Suprapubic skin (tissue), 4 donors: ENCODE results near the gene RTL10. TPM values are rescaled to one million over a fixed set of nuclear protein-coding genes. Genes with fewer than 3 reads are reported as not detected.
"Not testable (repeated sequence)": the region's sequence is repeated elsewhere in the genome, so short reads cannot be mapped to it uniquely, and the experiment has no call there.

Experiments
- DNase-seq, 2 donors: peaks; one replicate each; pipeline ENCODE4 v3.0.0-alpha.2; 2019; ENCODE audit warnings: low spot score in 2 of 2
- H3K27ac ChIP-seq: fragments of 200-600 bp; sonication (generic); one replicate; pipeline ENCODE4 v1.5.1; 2019
- H3K27me3 ChIP-seq: fragments of 200-600 bp; sonication (generic); one replicate; pipeline ENCODE4 v1.5.1; 2019
- H3K36me3 ChIP-seq: fragments of 200-600 bp; sonication (generic); one replicate; pipeline ENCODE4 v1.5.1; 2019
- H3K4me1 ChIP-seq: fragments of 200-600 bp; sonication (generic); one replicate; pipeline ENCODE4 v1.5.1; 2019
- H3K4me3 ChIP-seq: fragments of 200-600 bp; sonication (generic); one replicate; pipeline ENCODE4 v1.5.1; 2019; ENCODE audit warnings: mild to moderate bottlenecking
- H3K9me3 ChIP-seq: fragments of 200-600 bp; sonication (generic); one replicate; pipeline ENCODE4 v1.5.1; 2019
- EP300 ChIP-seq: sonication (generic); formaldehyde crosslinking; IDR thresholded peaks from one replicate; pipeline ENCODE4 v1.6.1; 2017; ENCODE audit warnings: antibody characterized with exemption
- POLR2A ChIP-seq, 2 donors: fragments of 450-650 bp; IDR thresholded peaks; one replicate each; pipeline ENCODE4 v1.6.1; 2017; ENCODE audit warnings: antibody characterized with exemption in 2 of 2, mild to moderate bottlenecking in 2 of 2, moderate library complexity in 2 of 2
- POLR2AphosphoS5 ChIP-seq, 3 donors: sonication (generic); formaldehyde crosslinking; IDR thresholded peaks; one replicate each; pipeline ENCODE4 v1.6.1; 2017; ENCODE audit warnings: antibody characterized with exemption in 3 of 3
- WGBS: methylation state at CpG from one replicate; pipeline ENCODE4 v1.1.5; 2018; 5-methylcytosine and 5-hydroxymethylcytosine counted together
- total RNA-seq, 4 donors: library from RNA; depleted of rRNA; stranded (reverse); fragments of >200 nt; gene quantifications; one replicate each; pipeline ENCODE4 v1.1.0, GENCODE V29; 2016
- TF ChIP-seq, protein P1 (sequence below), 2 donors: fragments of 200-600 bp in 1 of 2; fragments of 450-650 bp in 1 of 2; sonication (generic) in 1 of 2; IDR thresholded peaks; one replicate each; pipeline ENCODE4 v1.5.1; 2016 to 2019; ENCODE audit warnings: antibody characterized with exemption in 2 of 2, mild to moderate bottlenecking in 1 of 2, moderate library complexity in 1 of 2

The RTL10 gene
- total RNA-seq, 4 donors from 2014 or later = 21.8 to 46.2 (median 32.4) TPM

DNA sequence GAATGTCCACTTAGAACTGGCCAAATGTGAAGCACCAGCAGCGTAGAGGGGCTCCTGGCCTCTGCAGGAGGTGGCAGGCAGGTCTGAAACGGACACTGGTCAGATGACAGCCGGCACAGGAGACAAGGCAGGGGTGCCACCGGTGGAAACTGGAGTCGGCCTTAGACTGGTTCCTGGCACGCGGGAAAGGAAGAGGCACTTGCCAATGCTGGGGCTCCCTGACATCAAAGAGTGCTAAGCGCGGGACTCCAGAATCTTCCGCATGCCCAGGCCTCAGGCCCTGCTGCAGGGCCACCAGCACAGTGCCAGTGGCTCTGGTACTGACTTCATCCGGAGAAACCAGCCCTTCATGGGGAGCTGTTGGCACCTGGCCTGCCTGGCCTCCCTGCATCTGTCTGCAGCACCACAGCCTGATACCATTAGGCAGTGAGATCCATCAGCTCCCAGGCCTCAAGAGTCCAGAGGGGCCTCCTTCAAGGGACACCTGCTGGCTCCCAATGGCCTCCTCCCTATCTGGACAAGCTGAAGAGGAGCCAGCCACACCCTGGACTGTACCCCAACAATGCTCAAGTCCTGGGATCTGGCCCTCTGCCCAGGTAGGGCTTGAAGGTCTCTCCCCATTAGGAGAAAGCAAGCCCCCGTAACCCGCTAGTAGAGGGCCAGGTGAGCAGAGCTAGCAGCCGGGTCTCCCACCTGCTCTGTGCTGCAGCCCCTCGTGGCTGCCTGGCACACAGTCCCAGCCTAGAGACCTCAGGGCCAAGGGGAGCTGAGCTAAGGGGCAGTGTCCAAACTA, 29.7 kb upstream of the RTL10 start:
- DNase-seq = peak in 1 of 2 donors; percentile 60
- WGBS = 91% methylated on average over 7 of the region's 15 CpGs
- Histone ChIP-seq H3K4me3 (no peak overlapping the region), H3K27ac (no peak overlapping the region), H3K9me3 (no peaks in the 10 kb centered on the region), H3K4me1 (peaks cover 62% of the 10 kb centered on the region), H3K27me3 (no peaks in the 10 kb centered on the region), H3K36me3 (no peaks in the 10 kb centered on the region)
- TF ChIP-seq, protein P1, sequence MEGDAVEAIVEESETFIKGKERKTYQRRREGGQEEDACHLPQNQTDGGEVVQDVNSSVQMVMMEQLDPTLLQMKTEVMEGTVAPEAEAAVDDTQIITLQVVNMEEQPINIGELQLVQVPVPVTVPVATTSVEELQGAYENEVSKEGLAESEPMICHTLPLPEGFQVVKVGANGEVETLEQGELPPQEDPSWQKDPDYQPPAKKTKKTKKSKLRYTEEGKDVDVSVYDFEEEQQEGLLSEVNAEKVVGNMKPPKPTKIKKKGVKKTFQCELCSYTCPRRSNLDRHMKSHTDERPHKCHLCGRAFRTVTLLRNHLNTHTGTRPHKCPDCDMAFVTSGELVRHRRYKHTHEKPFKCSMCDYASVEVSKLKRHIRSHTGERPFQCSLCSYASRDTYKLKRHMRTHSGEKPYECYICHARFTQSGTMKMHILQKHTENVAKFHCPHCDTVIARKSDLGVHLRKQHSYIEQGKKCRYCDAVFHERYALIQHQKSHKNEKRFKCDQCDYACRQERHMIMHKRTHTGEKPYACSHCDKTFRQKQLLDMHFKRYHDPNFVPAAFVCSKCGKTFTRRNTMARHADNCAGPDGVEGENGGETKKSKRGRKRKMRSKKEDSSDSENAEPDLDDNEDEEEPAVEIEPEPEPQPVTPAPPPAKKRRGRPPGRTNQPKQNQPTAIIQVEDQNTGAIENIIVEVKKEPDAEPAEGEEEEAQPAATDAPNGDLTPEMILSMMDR (IDR thresholded peaks at IDR 0.05) = no peak
- TF ChIP-seq EP300 = no peak
- TF ChIP-seq POLR2A (IDR thresholded peaks at IDR 0.05) = no peak
- TF ChIP-seq POLR2AphosphoS5 (IDR thresholded peaks at IDR 0.05) = no peak

DNA sequence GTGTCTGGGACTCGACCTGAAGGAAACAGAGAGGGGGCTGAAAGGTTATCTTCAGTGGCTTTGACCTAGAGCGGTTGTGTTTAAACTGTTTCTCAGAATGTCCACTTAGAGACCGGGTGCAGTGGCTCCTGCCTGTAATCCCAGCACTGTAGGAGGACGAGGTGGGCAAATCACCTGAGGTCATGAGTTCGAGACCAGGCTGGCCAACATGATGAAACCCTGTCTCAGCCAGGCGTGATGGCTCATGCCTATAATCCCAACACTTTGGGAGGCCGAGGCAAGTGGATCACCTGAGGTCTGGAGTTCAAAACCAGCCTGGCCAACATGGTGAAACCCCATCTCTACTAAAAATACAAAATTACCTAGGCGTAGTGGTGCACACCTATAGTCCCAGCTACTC, 28.8 kb upstream of the RTL10 start:
- not testable (repeated sequence) for H3K27me3 ChIP-seq, H3K9me3 ChIP-seq, H3K36me3 ChIP-seq, H3K4me3 ChIP-seq, H3K27ac ChIP-seq
- WGBS = 94% methylated on average over 8 of the region's 8 CpGs
- DNase-seq = peak in 1 of 2 donors; percentile 16
- peaks cover 57% of the 10 kb centered on the region for H3K4me1 ChIP-seq

DNA sequence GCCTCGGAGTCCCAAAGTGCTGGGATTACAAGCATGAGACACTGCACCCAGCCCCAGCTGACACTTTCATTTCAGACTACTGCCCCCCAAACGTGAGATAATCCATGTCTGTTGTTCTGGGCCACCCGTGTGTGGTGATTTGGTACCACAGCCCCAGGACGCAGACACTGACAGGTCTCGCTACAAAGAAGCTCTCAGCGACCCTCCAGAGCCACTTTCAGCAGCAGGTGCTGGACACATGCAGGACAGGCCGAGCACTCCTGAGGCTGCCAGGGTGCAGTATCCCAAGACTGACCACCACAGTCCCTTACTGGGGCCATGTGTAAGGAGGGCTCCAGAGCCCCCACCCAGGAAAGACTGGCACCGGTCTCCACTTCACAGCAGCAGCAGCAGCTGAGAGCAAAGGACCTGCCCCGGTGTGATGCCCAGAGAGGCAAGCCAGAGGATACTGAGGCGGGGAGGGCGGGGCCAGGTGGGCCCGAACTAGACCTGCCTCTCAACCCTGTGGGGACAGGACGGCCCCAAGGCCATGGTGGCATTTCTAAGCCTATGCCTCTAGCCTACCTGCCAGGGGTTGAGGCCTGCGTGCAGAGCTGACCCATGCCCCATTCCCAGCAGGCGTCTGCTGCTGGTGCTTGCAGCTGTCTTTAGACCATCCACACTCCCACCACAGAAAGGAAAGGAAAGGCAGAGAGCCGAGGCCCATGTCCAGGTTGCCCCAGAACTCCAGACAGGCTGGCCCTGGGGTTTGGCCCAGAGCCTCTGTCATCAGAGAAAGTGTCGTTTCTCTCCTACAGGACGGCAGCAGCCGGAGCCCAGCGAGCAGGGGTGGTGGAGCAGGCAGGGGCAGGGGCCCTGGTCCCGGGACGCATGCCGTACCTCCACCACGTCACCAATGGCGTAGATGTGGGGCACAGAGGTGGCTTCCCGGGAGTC, 28.0 kb upstream of the RTL10 start:
- TF ChIP-seq, protein P1 (IDR thresholded peaks at IDR 0.05) = no peak
- TF ChIP-seq POLR2AphosphoS5 (IDR thresholded peaks at IDR 0.05) (no peak), POLR2A (IDR thresholded peaks at IDR 0.05) (no peak), EP300 (no peak)
- peak; percentile 59 for DNase-seq
- Histone ChIP-seq H3K27me3 (no peaks in the 10 kb centered on the region), H3K4me3 (no peak overlapping the region), H3K27ac (peak overlapping the region; percentile 36), H3K36me3 (no peaks in the 10 kb centered on the region), H3K9me3 (no peaks in the 10 kb centered on the region), H3K4me1 (peaks cover 50% of the 10 kb centered on the region)
- WGBS = 92% methylated on average over 17 of the region's 26 CpGs

DNA sequence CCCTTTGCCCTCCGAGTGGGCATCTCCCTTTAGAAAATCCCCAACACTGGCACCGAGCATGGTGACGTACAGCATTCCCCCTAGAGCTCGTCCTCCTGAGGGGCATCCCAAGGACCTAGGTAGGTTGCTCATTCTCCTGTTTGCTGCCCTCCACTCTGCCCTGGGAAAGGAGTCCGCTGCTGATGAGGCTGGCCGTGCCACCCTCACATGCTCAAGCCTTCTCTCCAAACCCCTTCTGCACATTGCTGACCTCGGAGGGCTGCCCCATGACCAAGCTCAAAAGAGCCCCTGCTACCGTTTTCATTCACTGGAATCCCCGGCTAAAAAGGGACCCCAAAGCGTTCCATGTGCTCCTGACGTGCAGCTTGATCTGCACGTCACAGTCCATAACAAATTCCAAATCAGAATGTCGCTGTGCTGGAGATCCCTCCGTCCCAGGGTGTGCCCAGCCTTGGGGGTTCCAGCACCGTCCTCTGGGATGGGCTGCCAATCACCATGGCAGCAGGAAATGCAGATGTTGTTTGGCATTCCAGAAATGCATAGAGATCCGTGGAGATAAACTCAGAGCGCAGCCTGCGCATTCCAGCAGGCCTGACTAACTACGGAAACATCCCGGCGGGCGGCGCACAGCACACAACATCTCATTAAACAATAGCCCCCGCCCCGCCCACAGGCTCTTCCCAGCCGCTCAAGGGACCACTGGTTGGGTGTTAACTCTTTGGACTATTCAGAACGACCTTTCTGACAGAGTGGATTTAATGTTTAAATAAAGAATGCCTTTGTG, 26.3 kb upstream of the RTL10 start:
- H3K4me3 ChIP-seq = no peak overlapping the region
- H3K27me3 ChIP-seq = no peaks in the 10 kb centered on the region
- peak overlapping the region; percentile 36 for H3K27ac ChIP-seq
- TF ChIP-seq EP300 (no peak), POLR2AphosphoS5 (IDR thresholded peaks at IDR 0.05) (peak in 2 of 3 donors; percentile 21 to 72), POLR2A (IDR thresholded peaks at IDR 0.05) (no peak)
- TF ChIP-seq, protein P1 (IDR thresholded peaks at IDR 0.05) = no peak
- no peaks in the 10 kb centered on the region for H3K9me3 ChIP-seq
- 25% methylated on average over 16 of the region's 27 CpGs for WGBS
- peaks cover 36% of the 10 kb centered on the region for H3K4me1 ChIP-seq
- H3K36me3 ChIP-seq = no peaks in the 10 kb centered on the region
- DNase-seq = peak; percentile 81 to 84

DNA sequence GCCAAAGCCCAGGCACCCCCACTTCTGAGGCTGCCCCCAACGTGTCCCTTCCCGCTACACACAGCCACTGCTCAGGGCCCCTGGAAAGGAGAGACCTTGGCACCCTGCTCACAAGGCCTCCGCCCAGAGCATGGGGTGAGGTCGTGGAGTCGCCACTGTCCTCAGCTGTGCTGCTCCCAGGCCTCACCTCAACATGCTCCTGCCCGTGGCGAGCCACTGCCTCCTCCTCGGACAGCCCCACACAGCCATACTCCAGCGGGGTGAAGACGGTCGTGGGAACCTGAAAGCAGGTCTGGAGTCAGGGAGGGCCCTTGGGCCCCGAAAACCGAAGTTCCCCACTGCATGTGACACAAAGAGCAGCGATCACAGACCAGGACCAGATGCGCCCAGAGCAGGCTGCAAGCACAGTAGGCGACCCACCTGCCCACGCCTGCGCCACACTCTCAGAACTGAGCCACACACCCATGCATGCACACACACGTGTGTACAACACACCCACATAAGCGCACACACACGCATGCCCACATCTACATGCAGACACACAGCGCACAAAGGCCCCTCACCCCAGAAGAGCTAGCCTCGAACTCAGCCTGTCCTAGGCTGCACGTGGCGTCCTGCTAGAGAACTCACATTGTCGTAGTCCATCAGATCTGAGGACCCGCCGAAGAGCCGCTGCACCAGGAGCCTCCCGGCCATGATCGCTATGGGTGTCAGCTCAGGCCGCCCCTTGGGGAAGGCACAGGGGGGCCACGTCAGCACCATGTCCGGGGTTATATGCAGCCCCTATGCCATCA, 25.5 kb upstream of the RTL10 start:
- WGBS = 77% methylated on average over 12 of the region's 34 CpGs
- peak overlapping the region; percentile 28 for H3K27ac ChIP-seq

More for the DNA sequence above, 25.5 kb upstream of the RTL10 start:
- no peaks in the 10 kb centered on the region for H3K9me3 ChIP-seq
- TF ChIP-seq, protein P1 (IDR thresholded peaks at IDR 0.05) = no peak
- TF ChIP-seq EP300 (no peak), POLR2A (IDR thresholded peaks at IDR 0.05) (no peak), POLR2AphosphoS5 (IDR thresholded peaks at IDR 0.05) (no peak)
- no peak overlapping the region for H3K4me3 ChIP-seq
- no peaks in the 10 kb centered on the region for H3K36me3 ChIP-seq
- peaks cover 36% of the 10 kb centered on the region for H3K4me1 ChIP-seq
- H3K27me3 ChIP-seq = no peaks in the 10 kb centered on the region
- DNase-seq = peak; percentile 46 to 74
